Karpas-422 (cell line): Measurements from ENCODE around the gene PICK1. TPM values are rescaled to one million over a fixed set of nuclear protein-coding genes. Genes with fewer than 3 reads are reported as not detected.

Source experiments
- DNase-seq: peaks from one replicate; pipeline ENCODE4 v3.0.0-alpha.2; 2015
- H2AFZ ChIP-seq: fragments of 200-600 bp; sonication (generic); 2 replicates; pipeline ENCODE4 v1.6.1; 2014; ENCODE audit warnings: antibody characterized with exemption, low read length, mixed read lengths
- H3K27ac ChIP-seq: fragments of 200-600 bp; sonication (generic); 2 replicates; pipeline ENCODE4 v1.5.1; 2014; ENCODE audit warnings: mild to moderate bottlenecking, low read length, moderate library complexity
- H3K27me3 ChIP-seq: fragments of 200-600 bp; sonication (generic); 2 replicates; pipeline ENCODE4 v1.6.1; 2014; ENCODE audit warnings: low read length, mixed read lengths
- H3K36me3 ChIP-seq: fragments of 200-600 bp; sonication (generic); 2 replicates; pipeline ENCODE4 v1.6.1; 2014; ENCODE audit warnings: low read length, mixed read lengths; ENCODE audit not compliant: insufficient read depth
- H3K4me1 ChIP-seq: fragments of 200-600 bp; sonication (generic); 2 replicates; pipeline ENCODE4 v1.6.1; 2014; ENCODE audit warnings: mild to moderate bottlenecking, low read length, mixed read lengths
- H3K4me2 ChIP-seq: fragments of 200-600 bp; sonication (generic); 2 replicates; pipeline ENCODE4 v1.6.1; 2014; ENCODE audit warnings: low read length, low read depth, mild to moderate bottlenecking; ENCODE audit not compliant: poor library complexity, severe bottlenecking
- H3K4me3 ChIP-seq: fragments of 200-600 bp; sonication (generic); 2 replicates; pipeline ENCODE4 v1.5.1; 2014; ENCODE audit warnings: mild to moderate bottlenecking, antibody characterized with exemption, low read length, mixed read lengths
- H3K79me2 ChIP-seq: fragments of 200-600 bp; sonication (generic); 2 replicates; pipeline ENCODE4 v1.6.1; 2014; ENCODE audit warnings: mild to moderate bottlenecking, low read length, mixed read lengths
- H3K9ac ChIP-seq: fragments of 200-600 bp; sonication (generic); 2 replicates; pipeline ENCODE4 v1.6.0; 2014; ENCODE audit warnings: low read length
- H3K9me2 ChIP-seq: fragments of 200-600 bp; sonication (generic), shearing (Covaris generic); replicated peaks from 2 replicates; pipeline ENCODE4 v1.6.0; 2014; ENCODE audit warnings: mild to moderate bottlenecking, low read length, moderate library complexity; ENCODE audit not compliant: insufficient read depth
- H3K9me3 ChIP-seq: fragments of 300-700, 200-600 bp; sonication (generic); 2 replicates; pipeline ENCODE4 v1.6.1; 2014; ENCODE audit warnings: low read length, mixed read lengths
- H4K20me1 ChIP-seq: fragments of 200-600 bp; sonication (generic); 2 replicates; pipeline ENCODE4 v1.6.1; 2014; ENCODE audit warnings: mild to moderate bottlenecking, antibody characterized with exemption, low read length, low read depth; ENCODE audit not compliant: insufficient read depth
- total RNA-seq: library from RNA; depleted of rRNA; stranded (reverse); fragments of >200 nt; shearing (Covaris generic); gene quantifications from 2 replicates; pipeline ENCODE4 v1.2.3, GENCODE V29; 2014; ENCODE audit warnings: low replicate concordance

The PICK1 gene
- total RNA-seq, 1 experiment from 2014 or later, result 11.0 TPM

DNA sequence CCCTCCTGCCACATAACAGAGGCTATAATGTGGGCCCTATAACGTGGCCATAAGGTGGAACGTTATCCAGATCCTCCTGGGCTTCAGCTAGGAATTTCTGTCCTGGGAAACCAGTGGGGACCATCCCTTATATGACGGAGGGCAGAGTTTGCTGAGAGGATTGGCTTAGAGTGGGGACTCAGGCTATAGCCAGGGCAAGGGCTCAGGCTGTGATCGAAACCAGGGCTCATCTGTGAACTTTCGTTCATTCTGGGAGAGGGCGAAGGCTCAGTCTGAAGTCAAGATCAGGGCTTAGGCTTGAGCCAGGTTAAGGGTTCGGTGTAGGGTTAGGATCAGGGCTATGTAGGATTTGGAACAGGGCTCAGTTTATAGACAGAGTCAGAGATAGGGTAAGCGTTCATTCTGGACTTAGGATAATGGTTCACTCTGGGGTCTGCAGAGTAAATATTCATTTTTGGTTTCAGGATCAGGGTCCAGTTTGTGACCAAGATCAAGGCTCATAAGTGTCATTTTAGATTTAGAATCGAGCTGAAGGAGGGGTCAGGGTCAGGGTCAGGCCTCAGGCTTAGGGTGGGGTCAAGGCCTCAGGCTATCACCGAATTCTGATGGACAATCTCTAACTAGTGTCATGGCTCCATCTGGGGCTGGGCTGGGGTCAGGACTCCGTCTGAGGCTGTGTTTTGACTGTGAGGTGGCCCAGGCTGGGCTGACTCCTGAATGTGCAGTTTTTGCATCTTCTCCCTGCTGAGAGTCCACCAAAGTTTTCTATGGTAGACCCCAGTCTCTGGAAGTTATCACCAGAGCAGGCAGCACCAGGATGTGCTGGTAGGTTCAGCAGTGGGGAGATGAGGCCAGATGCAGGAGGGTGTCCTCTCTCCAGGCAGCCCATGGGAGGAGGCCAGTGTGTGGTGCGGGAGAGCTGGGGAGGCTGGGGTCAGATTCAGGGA, 39.0 kb upstream of the PICK1 start:
- Histone ChIP-seq H3K4me1 (peaks cover 6% of the 10 kb centered on the region; the same call in 1 of the 2 replicates), H3K4me3 (no peak overlapping the region), H3K9me2 (no peaks in the 10 kb centered on the region), H3K27ac (no peak overlapping the region), H3K9me3 (no peaks in the 10 kb centered on the region), H3K79me2 (no peaks in the 10 kb centered on the region), H3K4me2 (no peak overlapping the region), H4K20me1 (no peaks in the 10 kb centered on the region), H2AFZ (no peak overlapping the region), H3K36me3 (no peaks in the 10 kb centered on the region), H3K27me3 (no peaks in the 10 kb centered on the region), H3K9ac (no peak overlapping the region)
- no peak for DNase-seq

DNA sequence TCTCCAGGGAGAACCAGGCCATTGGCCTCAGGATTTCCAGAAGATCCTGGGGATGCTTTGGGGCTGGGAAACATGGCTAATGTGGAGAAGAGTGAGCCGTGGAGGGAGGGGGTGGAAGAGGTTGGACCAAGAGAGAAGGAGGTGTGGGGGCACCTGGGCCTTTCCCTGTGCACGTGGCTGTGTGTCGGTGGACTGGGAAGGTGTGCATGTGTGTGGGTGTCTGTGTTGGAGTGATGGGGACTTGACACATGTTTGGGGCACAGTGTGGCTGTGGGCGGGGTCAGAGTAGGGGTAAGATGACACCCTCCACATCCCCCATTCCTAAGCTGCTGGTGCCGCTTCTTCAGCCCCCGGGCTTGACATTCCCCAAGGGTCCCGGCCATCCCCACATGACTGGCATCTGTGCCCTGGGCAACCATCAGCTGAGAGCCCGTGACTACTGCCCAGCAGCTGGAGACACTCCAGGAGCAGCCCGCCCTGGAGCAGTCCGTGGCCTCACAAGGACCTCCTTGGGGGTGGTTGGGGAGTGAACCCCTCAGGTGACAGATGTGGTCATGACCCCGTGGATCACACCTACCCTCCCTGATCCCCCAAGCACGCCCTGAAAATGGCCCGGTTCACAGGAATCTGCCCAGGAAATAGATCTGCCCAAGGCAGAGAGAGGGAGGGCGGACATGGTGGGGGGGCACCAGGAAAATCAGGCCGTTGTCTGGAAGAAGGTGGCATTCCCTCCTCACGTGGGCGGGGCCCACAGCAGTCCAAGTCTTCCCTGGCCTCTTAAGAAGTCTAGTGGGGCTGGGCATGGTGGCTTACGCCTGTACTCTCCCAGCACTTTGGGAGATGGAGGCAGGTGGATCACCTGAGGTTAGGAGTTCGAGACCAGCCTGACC, 38.0 kb upstream of the PICK1 start:
- no peak for DNase-seq
- peaks cover 6% of the 10 kb centered on the region; the same call in 1 of the 2 replicates for H3K4me1 ChIP-seq
- no peaks in the 10 kb centered on the region for H3K36me3 ChIP-seq
- H3K4me3 ChIP-seq, result no peak overlapping the region
- H4K20me1 ChIP-seq, result no peaks in the 10 kb centered on the region
- H3K27ac ChIP-seq, result no peak overlapping the region
- H3K79me2 ChIP-seq, result no peaks in the 10 kb centered on the region
- no peak overlapping the region for H2AFZ ChIP-seq
- no peaks in the 10 kb centered on the region for H3K27me3 ChIP-seq
- H3K9me2 ChIP-seq, result no peaks in the 10 kb centered on the region
- no peak overlapping the region for H3K4me2 ChIP-seq
- no peaks in the 10 kb centered on the region for H3K9me3 ChIP-seq
- no peak overlapping the region for H3K9ac ChIP-seq

GRCh38 chr22:38021206-38021605, 36.0 kb upstream of the PICK1 start:
- no peak for DNase-seq
- Histone ChIP-seq H3K27me3 (no peaks in the 10 kb centered on the region), H3K4me1 (peaks cover 11% of the 10 kb centered on the region), H3K36me3 (no peaks in the 10 kb centered on the region), H3K27ac (no peak overlapping the region), H3K4me3 (no peak overlapping the region), H3K79me2 (no peaks in the 10 kb centered on the region), H3K9me2 (no peaks in the 10 kb centered on the region), H3K9ac (no peak overlapping the region), H3K9me3 (no peaks in the 10 kb centered on the region), H4K20me1 (no peaks in the 10 kb centered on the region), H3K4me2 (no peak overlapping the region), H2AFZ (no peak overlapping the region)

DNA sequence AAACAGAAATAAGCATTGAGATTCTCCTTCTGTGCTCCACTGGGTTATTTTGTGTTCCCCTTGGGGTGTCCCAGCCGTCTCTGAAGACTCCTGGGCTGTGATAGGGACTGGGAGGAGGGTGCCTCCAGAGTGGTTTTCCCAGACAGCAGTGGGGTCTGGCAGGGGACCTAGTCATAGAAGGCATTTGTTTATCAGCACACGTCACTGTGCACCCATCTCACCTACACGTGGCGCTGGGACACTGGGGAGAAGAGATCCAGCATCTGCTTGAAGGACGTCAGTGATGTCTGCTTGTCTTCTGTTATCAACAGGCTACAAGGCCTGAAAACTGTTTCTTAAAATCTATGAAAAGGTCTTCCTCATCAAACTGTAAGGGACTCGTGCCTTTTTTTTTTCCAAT, 34.2 kb upstream of the PICK1 start:
- Histone ChIP-seq H2AFZ (no peak overlapping the region), H3K4me2 (no peak overlapping the region), H3K27me3 (no peaks in the 10 kb centered on the region), H3K9me2 (no peaks in the 10 kb centered on the region), H3K9ac (no peak overlapping the region), H3K27ac (no peak overlapping the region), H3K36me3 (no peaks in the 10 kb centered on the region), H3K9me3 (no peaks in the 10 kb centered on the region), H4K20me1 (no peaks in the 10 kb centered on the region), H3K79me2 (no peaks in the 10 kb centered on the region), H3K4me3 (no peak overlapping the region), H3K4me1 (peaks cover 25% of the 10 kb centered on the region)
- no peak for DNase-seq

- H3K79me2 ChIP-seq, result no peaks in the 10 kb centered on the region
- peaks cover 20% of the 10 kb centered on the region for H3K4me1 ChIP-seq
- H3K27ac ChIP-seq, result no peak overlapping the region
- no peak overlapping the region for H2AFZ ChIP-seq
- H3K9me2 ChIP-seq, result no peaks in the 10 kb centered on the region
- H3K36me3 ChIP-seq, result no peaks in the 10 kb centered on the region
- H3K9ac ChIP-seq, result no peak overlapping the region
- no peak overlapping the region for H3K4me3 ChIP-seq
- no peaks in the 10 kb centered on the region for H3K9me3 ChIP-seq
- no peaks in the 10 kb centered on the region for H4K20me1 ChIP-seq
- no peak for DNase-seq
- no peaks in the 10 kb centered on the region for H3K27me3 ChIP-seq
- no peak overlapping the region for H3K4me2 ChIP-seq
Observed at GRCh38 chr22:38025514-38025913, 31.7 kb upstream of the PICK1 start.

- no peaks in the 10 kb centered on the region for H4K20me1 ChIP-seq
- no peak overlapping the region for H3K4me3 ChIP-seq
- DNase-seq, result no peak
- no peaks in the 10 kb centered on the region for H3K9me3 ChIP-seq
- H3K4me1 ChIP-seq, result peaks cover 20% of the 10 kb centered on the region
- no peaks in the 10 kb centered on the region for H3K79me2 ChIP-seq
- no peak overlapping the region for H2AFZ ChIP-seq
- no peaks in the 10 kb centered on the region for H3K36me3 ChIP-seq
- H3K27ac ChIP-seq, result 0 out of 2 replicates have a peak overlapping the region, but pooled peaks have one; percentile 11
- peak overlapping the region; percentile 15 for H3K4me2 ChIP-seq
- no peaks in the 10 kb centered on the region for H3K27me3 ChIP-seq
- H3K9me2 ChIP-seq, result no peaks in the 10 kb centered on the region
- H3K9ac ChIP-seq, result peak overlapping the region; percentile 14; the same call in 1 of the 2 replicates
Observed at GRCh38 chr22:38026130-38027111, 30.8 kb upstream of the PICK1 start.

DNA sequence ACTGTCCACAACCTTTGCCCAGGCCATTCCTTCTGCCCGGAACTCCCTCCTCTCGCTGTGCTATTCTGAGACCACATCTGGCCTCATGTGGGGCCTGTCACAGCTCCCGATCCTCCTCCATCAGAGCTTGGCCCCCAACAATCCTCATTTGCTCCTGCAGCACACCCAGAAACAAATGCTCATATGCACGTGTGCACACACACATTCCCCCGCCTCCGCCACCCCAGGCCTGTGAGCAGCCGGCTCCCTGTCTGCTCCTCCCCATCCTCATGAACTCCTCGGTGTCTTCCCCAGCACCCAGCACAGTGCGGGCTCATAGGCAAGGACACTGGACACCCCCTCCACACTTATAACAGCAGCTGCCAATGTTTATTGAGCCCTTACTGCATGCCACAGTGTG, 29.7 kb upstream of the PICK1 start:
- no peak overlapping the region for H3K9ac ChIP-seq
- H2AFZ ChIP-seq, result no peak overlapping the region
- H3K79me2 ChIP-seq, result no peaks in the 10 kb centered on the region
- H3K4me2 ChIP-seq, result no peak overlapping the region
- DNase-seq, result no peak
- no peaks in the 10 kb centered on the region for H3K27me3 ChIP-seq
- H3K4me3 ChIP-seq, result no peak overlapping the region
- H3K9me3 ChIP-seq, result no peaks in the 10 kb centered on the region
- H3K36me3 ChIP-seq, result no peaks in the 10 kb centered on the region
- H4K20me1 ChIP-seq, result no peaks in the 10 kb centered on the region
- H3K27ac ChIP-seq, result no peak overlapping the region
- H3K4me1 ChIP-seq, result peaks cover 20% of the 10 kb centered on the region
- H3K9me2 ChIP-seq, result no peaks in the 10 kb centered on the region
